Non-pigmented ciliary epithelial cell (primary cell): Measurements from ENCODE around the gene JUP.
"Not testable (repeated sequence)": the region's sequence is repeated elsewhere in the genome, so short reads cannot be mapped to it uniquely, and the experiment has no call there.

Experiments
- DNase-seq: peaks from one replicate; pipeline ENCODE4 v3.0.0-alpha.2; 2010; ENCODE audit warnings: low read depth

Gene JUP

DNA sequence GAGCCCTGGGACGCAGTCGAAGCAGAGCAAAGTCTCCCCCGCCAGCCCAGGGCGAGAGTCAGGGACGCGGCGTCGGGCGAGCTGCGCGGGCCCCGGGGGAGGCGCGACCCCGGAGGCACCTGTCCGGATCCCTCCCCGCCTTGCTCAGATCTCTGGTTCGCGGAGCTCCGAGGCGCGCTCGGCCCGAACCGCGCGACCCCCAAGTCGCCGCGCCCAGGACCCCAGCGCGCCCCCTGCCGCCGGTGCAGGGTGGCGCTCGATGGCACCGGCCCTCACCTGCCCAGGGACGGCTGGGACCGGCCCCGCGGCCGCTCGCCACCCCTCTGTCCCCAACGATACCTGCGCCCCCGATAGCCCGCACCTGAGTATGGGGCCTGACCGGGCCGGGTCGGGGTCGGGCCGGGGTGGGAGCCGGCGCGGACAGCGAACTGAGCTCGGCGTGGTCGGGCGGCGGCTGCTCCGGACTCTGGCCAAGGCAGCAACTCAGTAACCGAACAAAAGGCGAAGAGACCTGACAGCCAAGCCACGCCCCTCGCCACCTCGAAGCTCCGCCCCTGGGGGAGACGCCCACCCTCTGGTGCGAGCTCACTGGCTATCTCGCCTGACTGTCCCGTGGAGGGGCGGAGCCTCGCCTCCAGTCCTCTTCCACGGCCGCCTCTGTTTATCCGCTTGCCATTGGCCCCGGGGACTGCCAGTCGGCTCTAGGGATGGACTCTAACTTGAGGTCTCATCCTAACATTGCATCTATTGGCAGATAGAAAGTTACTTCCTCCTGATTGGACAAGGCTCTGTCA lies at the start of gene JUP:
JUP (minus strand) TSS at position 485 of the 794 bp plus-strand sequence. CDS start 14,857 bp downstream, outside the sequence.
- DNase-seq = peak; percentile 97

DNA sequence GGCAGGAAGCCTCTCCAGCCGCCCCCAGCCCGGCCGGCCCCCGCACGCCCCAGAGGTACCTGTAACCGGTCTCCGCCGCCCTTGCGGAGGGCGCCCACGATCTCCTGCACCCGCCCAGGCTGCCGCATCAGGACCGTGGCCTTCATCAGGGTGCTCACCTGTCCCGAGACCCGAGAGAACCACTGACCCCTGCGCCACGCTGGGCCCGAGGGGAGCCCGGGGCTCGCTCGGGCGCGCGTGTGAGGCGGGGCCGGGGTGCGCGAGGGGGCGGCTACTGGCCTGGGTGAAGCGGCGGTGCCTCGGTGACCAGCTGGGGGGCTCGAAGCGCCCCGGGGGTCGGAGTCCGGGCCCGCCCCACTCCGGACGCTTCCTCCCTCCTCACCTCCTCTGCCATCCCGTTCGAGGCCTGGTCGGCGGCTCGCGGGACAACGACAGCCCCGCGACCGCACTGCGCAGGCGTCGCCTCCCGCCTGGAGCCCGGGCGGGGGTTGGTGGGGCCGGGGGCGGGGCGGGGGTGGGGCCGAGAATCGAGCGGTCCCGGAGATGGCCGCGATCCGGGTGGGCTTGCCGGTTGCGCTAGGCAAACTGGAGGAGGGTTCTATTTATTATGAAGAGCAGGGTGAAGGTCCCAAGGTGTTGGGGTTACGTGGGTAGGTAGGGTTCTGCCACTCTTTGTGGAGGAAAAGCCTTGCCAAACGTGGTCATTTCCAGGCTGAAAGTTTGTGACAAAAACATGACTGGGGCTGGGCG lies 49.5 kb upstream of the JUP start, which contains the start of gene NT5C3B:
NT5C3B (minus strand) TSS at position 433 of the 750 bp plus-strand sequence; CDS start at position 394, 39 bp downstream.
- no peak for DNase-seq

DNA sequence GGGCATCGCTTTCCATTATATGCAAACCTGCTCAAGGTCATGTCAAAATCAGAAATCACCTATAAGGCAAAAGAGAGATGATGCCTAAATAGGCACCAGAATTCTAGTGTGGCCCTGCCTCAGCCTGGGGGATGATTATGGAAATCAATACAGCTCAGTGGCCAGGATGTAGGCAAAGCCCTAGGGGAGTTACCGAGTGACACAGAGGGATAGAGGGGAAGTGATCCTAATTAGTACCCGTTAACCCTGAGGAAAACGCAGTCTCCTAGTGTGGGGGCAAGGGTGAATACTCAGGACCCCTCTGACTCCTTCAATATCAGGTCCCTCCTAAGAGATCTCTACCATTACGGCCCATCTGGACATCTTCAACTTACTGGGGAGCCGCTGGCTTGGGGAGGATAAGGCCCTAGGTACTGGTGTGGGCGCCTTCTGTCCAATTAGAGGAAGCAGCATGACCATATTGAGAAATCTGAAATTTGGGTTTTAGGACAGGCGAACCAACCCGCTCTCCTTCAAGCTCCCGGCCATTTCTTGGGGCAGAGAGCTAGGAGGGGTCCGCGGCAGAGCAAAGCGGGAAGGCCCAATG lies 48.8 kb upstream of the JUP start:
- no peak for DNase-seq

DNA sequence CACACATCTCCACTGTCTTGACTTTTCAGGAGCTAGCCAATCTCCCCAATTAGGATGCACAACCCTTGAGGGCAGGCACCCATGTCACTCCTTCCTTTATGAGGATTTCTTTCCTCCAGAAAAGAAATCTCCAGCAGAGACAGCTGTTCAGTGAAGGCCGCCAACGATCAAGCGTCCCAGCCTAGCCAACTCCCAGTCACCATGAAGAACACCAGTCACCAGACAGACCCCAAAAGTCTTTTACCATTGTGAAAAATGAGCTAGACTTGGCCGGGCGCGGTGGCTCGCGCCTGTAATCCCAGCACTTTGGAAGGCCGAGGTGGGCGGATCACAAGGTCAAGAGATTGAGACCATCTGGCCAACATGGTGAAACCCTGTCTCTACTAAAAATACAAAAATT lies 43.5 kb upstream of the JUP start:
- not testable (repeated sequence) for DNase-seq

DNA sequence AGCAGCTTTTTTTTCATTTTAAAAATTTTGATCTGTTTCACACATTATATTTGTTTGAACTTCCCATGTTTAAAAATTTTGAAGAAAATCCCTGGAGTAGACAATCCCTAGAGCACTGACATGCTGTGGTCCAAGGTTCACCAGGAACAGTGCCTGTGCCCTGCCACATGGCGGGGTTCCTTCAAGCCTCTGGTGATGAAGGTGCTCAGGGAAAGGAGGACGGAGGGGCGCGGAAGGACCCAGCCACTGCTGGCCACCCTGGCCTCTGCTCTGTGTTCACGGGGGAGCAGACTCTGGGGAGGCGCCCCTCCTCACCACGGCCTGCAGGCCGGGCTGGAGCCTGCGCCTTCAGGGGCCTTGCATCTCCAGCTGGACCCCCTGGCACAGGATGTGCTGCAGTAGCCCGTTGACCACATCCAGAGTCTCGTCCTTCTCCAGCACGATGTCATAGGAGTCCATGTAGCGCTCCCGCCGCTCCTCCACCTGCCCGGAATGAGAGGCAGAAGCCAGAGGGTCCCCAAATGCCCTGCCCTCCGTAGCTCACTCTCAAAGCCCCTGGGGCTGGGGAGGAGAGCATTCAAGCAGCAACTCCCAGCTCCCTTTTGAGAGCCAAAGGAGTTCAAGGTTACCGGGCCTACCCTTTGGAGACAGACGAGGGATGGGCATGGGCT lies 38.8 kb upstream of the JUP start:
- DNase-seq = no peak

DNA sequence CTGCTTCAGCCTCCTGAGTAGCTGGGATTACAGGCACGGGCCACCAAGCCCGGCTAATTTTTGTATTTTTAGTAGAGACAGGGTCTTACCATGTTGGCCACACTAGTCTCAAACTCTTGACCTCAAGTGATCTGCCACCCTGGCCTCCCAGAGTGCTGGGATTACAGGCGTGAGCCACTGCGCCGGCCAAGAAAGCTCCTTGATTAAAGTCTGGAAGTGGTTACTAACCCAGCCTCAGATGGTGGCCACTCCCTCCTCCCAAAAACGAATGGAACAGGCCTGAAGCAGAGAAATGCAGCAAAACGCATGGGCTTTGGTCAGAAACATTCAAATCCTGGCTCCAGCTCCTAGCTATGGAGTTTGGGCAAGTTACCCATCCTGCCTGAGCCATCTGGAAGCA lies 37.6 kb upstream of the JUP start:
- DNase-seq = no peak

DNA sequence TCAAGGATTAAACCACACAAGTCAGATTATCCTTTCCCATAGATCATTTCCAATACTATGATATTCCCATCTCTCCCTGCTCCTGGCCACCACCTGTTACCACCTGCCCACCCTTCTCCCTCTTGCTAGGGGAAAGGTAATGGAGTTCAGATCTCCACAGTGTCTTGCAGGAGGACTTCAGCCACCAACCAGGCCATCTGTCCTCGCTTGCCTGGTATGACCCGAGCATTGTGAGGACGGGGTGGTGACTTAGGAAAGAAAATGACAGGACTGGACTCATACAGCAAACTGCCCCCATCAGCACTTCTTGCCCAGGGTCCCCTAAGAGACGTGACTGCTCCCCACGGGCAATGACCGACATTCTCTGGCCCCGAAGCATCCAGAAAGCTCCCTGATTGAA lies 37.1 kb upstream of the JUP start:
- no peak for DNase-seq

DNA sequence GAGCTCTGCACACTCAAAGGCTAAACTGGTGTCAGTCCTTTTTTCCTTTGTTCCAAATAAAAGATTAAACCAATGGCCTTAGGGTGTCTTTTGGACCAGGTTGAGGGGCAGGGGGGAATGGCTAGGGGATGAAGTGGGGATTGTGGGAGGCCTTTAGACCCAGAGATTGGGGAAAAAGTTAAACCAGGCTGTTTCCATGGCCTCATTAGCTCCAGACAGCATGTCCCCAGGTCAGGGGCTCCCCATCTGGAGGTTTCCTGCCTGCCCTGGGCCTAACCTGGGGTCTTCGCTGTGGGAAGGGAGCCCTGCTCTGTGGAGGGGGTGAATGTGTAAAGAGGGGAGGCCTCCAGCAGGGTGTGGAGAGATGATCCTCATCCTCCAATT lies 36.6 kb upstream of the JUP start:
- DNase-seq = no peak

DNA sequence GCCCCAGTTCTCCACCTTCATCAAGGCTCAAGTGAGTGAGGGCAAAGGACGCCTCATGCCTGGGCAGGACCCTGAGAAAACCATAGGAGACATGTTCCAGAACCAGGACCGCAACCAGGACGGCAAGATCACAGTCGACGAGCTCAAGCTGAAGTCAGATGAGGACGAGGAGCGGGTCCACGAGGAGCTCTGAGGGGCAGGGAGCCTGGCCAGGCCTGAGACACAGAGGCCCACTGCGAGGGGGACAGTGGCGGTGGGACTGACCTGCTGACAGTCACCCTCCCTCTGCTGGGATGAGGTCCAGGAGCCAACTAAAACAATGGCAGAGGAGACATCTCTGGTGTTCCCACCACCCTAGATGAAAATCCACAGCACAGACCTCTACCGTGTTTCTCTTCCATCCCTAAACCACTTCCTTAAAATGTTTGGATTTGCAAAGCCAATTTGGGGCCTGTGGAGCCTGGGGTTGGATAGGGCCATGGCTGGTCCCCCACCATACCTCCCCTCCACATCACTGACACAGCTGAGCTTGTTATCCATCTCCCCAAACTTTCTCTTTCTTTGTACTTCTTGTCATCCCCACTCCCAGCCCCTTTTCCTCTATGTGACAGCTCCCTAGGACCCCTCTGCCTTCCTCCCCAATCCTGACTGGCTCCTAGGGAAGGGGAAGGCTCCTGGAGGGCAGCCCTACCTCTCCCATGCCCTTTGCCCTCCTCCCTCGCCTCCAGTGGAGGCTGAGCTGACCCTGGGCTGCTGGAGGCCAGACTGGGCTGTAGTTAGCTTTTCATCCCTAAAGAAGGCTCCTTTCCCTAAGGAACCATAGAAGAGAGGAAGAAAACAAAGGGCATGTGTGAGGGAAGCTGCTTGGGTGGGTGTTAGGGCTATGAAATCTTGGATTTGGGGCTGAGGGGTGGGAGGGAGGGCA lies 36.0 kb upstream of the JUP start:
- no peak for DNase-seq

DNA sequence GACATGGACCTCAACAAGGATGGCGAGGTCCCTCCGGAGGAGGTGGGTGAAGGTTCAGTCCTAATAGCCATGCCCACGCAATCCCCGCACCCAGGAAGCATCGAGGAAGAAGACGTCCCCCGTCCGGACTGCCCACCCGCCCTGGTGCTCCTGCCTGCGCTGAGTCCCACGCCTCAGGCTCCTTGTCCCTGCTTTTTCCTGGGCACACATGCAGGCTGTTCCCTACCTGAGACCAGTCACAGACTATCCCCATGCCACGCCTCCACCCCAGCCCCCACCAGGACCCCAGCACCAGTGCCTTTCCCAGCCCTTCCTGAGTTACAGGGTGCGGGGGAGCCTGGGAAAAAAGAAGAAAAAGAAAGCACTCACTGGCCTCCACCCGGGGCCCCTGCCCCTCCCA lies 35.3 kb upstream of the JUP start:
- no peak for DNase-seq

DNA sequence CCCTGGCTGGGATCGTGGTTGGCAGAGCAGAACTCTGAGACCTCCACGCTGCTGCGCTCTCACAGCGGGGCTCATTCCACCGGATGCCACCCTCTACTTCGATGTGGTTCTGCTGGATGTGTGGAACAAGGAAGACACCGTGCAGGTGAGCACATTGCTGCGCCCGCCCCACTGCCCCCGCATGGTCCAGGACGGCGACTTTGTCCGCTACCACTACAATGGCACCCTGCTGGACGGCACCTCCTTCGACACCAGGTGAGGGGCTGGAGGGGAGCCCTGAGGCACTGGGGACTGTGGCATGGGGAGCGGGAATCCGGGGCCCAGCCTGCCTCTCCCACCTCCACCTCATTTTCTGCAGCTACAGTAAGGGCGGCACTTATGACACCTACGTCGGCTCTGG lies 31.5 kb upstream of the JUP start:
- DNase-seq = no peak

DNA sequence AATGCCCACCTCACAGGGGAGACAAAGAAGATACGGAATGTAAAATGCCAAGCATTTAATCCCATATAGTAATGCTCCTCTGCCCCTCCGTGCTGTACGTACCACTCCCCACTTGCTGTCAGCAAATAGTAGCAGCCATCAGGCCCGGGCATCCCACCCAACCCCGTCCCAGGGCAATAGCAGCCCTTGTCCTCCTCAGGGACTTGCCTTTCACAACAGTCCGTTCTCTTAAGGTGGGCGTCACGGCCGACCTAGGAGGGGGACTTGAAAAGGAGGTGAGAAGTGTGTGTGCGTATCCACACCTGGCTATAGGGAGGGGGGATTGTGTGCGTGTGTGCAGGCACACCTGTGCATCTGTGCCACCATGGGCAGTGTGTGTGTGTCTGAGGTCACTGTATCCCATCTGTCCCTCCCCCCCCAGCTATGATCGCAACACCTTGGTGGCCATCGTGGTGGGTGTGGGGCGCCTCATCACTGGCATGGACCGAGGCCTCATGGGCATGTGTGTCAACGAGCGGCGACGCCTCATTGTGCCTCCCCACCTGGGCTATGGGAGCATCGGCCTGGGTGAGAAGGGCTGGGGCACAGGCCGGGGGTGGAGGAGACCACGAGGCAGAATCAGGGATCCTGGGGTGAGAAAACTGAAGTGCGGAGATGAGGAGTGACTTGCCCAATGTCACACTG lies 30.3 kb upstream of the JUP start:
- DNase-seq = no peak

DNA sequence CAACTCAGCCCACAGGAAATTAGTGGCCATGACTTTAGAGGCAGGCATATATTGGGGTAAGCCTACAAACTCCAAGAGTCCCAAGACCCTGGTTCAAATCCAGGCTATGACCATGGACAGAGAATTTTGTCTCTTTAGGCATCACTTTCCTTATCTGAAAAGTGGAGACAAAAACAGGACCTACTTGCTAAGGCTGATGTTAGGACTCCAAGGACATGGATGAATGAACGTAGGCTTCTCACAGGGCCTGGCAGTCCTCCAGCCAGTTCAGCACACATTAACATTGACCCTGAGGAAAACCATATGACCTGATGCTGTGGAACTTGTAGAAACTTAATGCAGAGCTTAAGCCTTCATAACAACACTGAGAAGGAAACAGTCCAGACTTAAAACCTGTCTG lies 27.7 kb upstream of the JUP start:
- DNase-seq = no peak

DNA sequence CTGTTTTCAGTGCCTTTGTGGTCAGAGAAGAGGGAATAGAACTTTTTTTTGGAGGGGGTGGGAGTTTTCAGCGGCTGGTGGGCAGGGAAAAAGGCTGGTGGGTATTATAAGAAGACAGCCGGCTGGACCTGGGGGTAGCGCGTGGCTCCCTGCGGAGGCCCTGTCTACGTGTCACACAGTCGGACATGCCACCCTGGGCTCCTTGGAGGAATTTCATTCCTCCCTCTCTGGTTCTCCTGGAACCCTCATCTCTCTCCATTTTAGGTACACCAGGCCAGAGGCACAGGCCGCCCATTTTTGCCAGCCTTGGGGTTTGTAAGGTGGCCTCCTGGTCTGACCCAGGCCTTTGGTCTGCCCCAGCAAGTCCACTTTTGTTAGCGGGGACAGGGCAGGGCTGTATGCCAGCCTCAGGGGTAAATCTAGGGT lies 27.2 kb upstream of the JUP start:
- DNase-seq = no peak

DNA sequence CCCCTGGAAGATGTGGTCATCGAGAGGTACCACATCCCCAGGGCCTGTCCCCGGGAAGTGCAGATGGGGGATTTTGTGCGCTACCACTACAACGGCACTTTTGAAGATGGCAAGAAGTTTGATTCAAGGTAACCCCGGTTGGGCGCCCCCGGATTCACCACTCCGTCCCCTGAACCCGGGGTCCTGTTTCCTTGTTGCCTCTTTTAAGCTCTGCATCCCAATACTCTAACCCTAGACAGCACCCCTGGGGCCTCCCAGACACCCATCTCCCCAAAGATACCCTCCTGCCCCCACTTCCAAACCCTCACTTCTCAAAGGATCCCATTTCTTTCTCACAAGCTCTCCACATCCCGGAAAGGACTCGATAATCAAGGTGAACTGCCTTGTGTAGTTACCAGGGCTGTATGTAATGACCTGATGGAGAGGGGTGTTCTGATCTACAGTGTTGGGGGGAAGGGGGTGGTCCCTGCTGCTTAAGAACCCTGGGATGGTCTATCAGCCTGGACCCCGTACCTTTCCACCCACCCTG lies 26.7 kb upstream of the JUP start:
- no peak for DNase-seq

DNA sequence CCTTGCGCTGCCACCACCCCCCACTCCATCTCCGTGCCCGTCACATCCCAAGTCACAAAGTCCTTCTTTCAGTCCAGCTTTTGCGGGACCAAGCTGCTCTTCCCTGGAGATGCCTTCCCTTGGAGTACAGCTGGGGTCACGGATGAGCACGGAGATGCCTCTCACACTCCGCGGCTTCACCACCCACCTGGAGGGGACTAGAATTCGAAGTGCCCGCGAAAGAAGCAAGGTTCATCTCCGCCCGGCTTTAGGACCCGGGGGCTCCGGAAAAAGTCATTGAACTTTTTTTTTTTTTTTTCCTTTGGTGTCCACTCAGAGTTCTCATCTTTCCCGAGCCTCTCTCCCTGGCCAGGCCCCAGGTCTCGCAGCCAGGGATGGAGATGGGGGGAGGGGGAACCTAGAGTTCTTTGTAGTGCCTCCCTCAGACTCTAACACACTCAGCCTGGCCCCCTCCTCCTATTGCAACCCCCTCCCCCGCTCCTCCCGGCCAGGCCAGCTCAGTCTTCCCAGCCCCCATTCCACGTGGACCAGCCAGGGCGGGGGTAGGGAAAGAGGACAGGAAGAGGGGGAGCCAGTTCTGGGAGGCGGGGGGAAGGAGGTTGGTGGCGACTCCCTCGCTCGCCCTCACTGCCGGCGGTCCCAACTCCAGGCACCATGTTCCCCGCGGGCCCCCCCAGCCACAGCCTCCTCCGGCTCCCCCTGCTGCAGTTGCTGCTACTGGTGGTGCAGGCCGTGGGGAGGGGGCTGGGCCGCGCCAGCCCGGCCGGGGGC lies 26.1 kb upstream of the JUP start, which contains the start of gene FKBP10:
FKBP10 (plus strand) TSS at position 624 of the 771 bp plus-strand sequence; CDS start at position 655, 31 bp downstream.
- peak; percentile 78 for DNase-seq

DNA sequence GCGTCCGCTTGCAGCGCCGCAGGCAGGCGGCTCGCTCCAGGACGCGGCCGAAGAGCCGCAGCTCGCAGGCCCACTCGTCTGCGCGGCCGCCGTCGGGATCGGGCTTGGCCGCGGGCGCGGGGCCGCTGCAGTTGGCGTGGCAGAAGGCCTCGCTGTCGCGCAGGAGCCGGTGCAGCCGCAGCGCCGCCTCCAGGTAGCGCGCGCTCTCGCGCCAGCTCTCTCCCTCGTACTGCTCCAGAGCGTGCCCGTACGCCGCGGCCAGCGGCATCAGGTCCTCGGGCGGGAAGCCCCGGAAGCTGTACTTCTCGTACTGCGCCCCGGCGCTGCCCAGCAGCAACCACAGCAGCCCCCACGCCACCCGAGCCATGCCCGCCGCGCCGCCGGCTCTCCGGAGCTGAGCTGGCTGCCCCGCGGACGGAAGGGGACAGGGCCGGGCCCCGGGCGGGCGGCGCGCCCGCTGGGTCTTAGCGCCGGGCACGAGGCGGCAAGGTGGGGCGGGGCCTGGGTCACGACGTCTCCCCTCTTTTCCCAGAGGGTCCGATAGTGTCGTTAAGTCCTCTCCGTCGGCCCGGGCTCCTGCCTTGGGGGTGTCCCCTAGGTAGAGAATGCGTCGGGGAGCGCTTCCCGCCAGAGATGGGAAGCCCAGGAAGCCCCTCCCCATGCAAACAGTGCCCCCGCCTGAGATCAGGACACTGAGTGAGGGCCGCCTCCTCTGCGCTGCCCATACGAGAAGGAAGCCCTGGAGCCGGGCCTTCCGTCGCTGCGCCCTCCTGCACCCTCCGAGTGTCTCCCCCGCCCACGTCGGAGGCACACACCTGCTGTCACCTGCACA lies 25.3 kb upstream of the JUP start, which contains the start of gene P3H4:
P3H4 (minus strand) TSS at position 401 of the 832 bp plus-strand sequence; CDS start at position 367, 34 bp downstream.
- no peak for DNase-seq
